GM23248 (cell line): Measurements from ENCODE around the gene USP17L29. TPM values are rescaled to one million over a fixed set of nuclear protein-coding genes. Genes with fewer than 3 reads are reported as not detected.
A peak's percentile ranks its signal among the peaks of the same experiment; 100 is the strongest.
"Not testable (repeated sequence)": the region's sequence is repeated elsewhere in the genome, so short reads cannot be mapped to it uniquely, and the experiment has no call there.

Experiments used
- DNase-seq: peaks from one replicate; pipeline ENCODE4 v3.0.0-alpha.2; 2015
- H2AFZ ChIP-seq: fragments of 200-600 bp; sonication (generic); 2 replicates; pipeline ENCODE4 v1.6.1; 2016; ENCODE audit warnings: antibody characterized with exemption
- H3F3A ChIP-seq: fragments of 200-600 bp; sonication (generic); 2 replicates; pipeline ENCODE4 v1.6.1; 2016; ENCODE audit warnings: mild to moderate bottlenecking, antibody characterized with exemption, mixed run types; ENCODE audit not compliant: insufficient read depth
- H3K27ac ChIP-seq: fragments of 200-600 bp; sonication (generic); 2 replicates; pipeline ENCODE4 v1.5.1; 2016; ENCODE audit warnings: mild to moderate bottlenecking
- H3K27me3 ChIP-seq: fragments of 200-600 bp; sonication (generic); replicated peaks from 2 replicates; pipeline ENCODE4 v1.6.1; 2016; ENCODE audit warnings: mild to moderate bottlenecking; ENCODE audit not compliant: insufficient read depth
- H3K36me3 ChIP-seq: fragments of 200-600 bp; sonication (generic); 2 replicates; pipeline ENCODE4 v1.6.1; 2016; ENCODE audit warnings: low read depth, mild to moderate bottlenecking
- H3K4me1 ChIP-seq: fragments of 200-600 bp; sonication (generic); 2 replicates; pipeline ENCODE4 v1.6.1; 2016; ENCODE audit warnings: mild to moderate bottlenecking; ENCODE audit not compliant: insufficient read depth
- H3K4me2 ChIP-seq: fragments of 200-600 bp; sonication (generic); one replicate; pipeline ENCODE4 v1.6.1; 2016; ENCODE audit warnings: mild to moderate bottlenecking; ENCODE audit not compliant: unreplicated experiment
- H3K4me3 ChIP-seq: fragments of 200-600 bp; sonication (generic); 2 replicates; pipeline ENCODE4 v1.5.1; 2016; ENCODE audit warnings: mild to moderate bottlenecking
- H3K79me2 ChIP-seq: fragments of 200-600 bp; sonication (generic); 2 replicates; pipeline ENCODE4 v1.6.1; 2016; ENCODE audit warnings: mild to moderate bottlenecking; ENCODE audit not compliant: insufficient read depth
- H3K9ac ChIP-seq: fragments of 200-600 bp; sonication (generic); 2 replicates; pipeline ENCODE4 v1.6.1; 2016; ENCODE audit warnings: mild to moderate bottlenecking
- H3K9me2 ChIP-seq: fragments of 200-600 bp; sonication (generic); 2 replicates; pipeline ENCODE4 v1.6.1; 2016; ENCODE audit warnings: mixed run types, mild to moderate bottlenecking, moderate library complexity; ENCODE audit not compliant: insufficient read depth
- H3K9me3 ChIP-seq: fragments of 200-600 bp; sonication (generic); one replicate; pipeline ENCODE4 v1.6.1; 2017; ENCODE audit warnings: low read depth
- H4K20me1 ChIP-seq: fragments of 200-600 bp; sonication (generic); 2 replicates; pipeline ENCODE4 v1.6.0; 2016; ENCODE audit not compliant: insufficient read depth
- WGBS, 2 experiments: methylation state at CpG; one replicate each; pipeline ENCODE4 v1.1.6; 2015 to 2017; ENCODE audit warnings: low lambda C conversion rate in 2 of 2, low coverage in 1 of 2; ENCODE audit errors: missing lambda C conversion rate in 2 of 2; 5-methylcytosine and 5-hydroxymethylcytosine counted together
- in situ Hi-C: fragments of 300-500 bp; cut with MboI; formaldehyde crosslinking; loops from 2 replicates; pipeline ENCODE4 v1.15.0; 2020
- polyA plus RNA-seq: library from polyadenylated mRNA; unstranded; fragments of >200 nt; fragmentation: Nextera tagmentation; extraction: Ambion mirVana; gene quantifications from 2 replicates; pipeline ENCODE4 v1.2.1, GENCODE V29; 2016
- total RNA-seq: library from RNA; depleted of rRNA; stranded (reverse); fragments of >200 nt; shearing (Covaris generic); gene quantifications from 2 replicates; pipeline ENCODE4 v1.2.3, GENCODE V29; 2014

USP17L29 gene
- total and polyA plus RNA-seq, 2 experiments from 2014 or later, result not detected

GRCh38 chr4:9348593-9348992, 4.8 kb upstream of the USP17L29 start, which contains the start of gene USP17L28:
Gene USP17L28 (plus strand): TSS chr4:9348893. CDS start chr4:9348893, 0 bp downstream.
- H3K4me2 ChIP-seq, H4K20me1 ChIP-seq, H3K4me1 ChIP-seq, H2AFZ ChIP-seq, H3K27me3 ChIP-seq, DNase-seq, H3K4me3 ChIP-seq, H3F3A ChIP-seq, H3K36me3 ChIP-seq, in situ Hi-C loops, H3K9me2 ChIP-seq, H3K9me3 ChIP-seq, H3K79me2 ChIP-seq, H3K27ac ChIP-seq, H3K9ac ChIP-seq: not testable (repeated sequence)
- no CpG with 5 or more reads among the region's 15 CpGs for WGBS, 2 experiments

GRCh38 chr4:9350866-9351265, 2.6 kb upstream of the USP17L29 start:
- H3K36me3 ChIP-seq, H3K27me3 ChIP-seq, H3F3A ChIP-seq, H3K27ac ChIP-seq, H3K79me2 ChIP-seq, H3K9me2 ChIP-seq, DNase-seq, H3K4me2 ChIP-seq, in situ Hi-C loops, H4K20me1 ChIP-seq, H3K4me1 ChIP-seq, H3K9ac ChIP-seq, H2AFZ ChIP-seq, H3K9me3 ChIP-seq, H3K4me3 ChIP-seq: not testable (repeated sequence)
- WGBS, 2 experiments, result no CpG with 5 or more reads among the region's 18 CpGs

- not testable (repeated sequence) for H2AFZ ChIP-seq, H3K9me3 ChIP-seq
- no CpG with 5 or more reads among the region's 15 CpGs for WGBS, 2 experiments
These were observed 9.4 kb downstream of the USP17L29 start, which contains the start of gene USP17L30 for GRCh38 chr4:9362829-9363228. Gene USP17L30 (plus strand): TSS chr4:9363129. CDS start chr4:9363129, 0 bp downstream.

GRCh38 chr4:9379881-9380280, 26.4 kb downstream of the USP17L29 start:
- H3K9ac ChIP-seq, H3K27me3 ChIP-seq, H3K9me2 ChIP-seq, H3K4me1 ChIP-seq, H4K20me1 ChIP-seq, H3K79me2 ChIP-seq, H3K36me3 ChIP-seq, DNase-seq, in situ Hi-C loops, H3K9me3 ChIP-seq, H3K4me2 ChIP-seq, H2AFZ ChIP-seq, H3F3A ChIP-seq, H3K27ac ChIP-seq, H3K4me3 ChIP-seq: not testable (repeated sequence)
- WGBS, 2 experiments, result 25 to 50% methylated on average over 1 of the region's 1 CpG

More at GRCh38 chr4:9362829-9363228, 9.4 kb downstream of the USP17L29 start, which contains the start of gene USP17L30:
- H3F3A ChIP-seq, H3K79me2 ChIP-seq, H3K9me2 ChIP-seq, H4K20me1 ChIP-seq, DNase-seq, H3K27ac ChIP-seq, H3K9ac ChIP-seq, in situ Hi-C loops, H3K4me2 ChIP-seq, H3K36me3 ChIP-seq, H3K27me3 ChIP-seq, H3K4me3 ChIP-seq, H3K4me1 ChIP-seq: not testable (repeated sequence)

- WGBS, 2 experiments, result 20 to 24% methylated on average over 30 to 35 of the region's 36 CpGs
- H3K4me3 ChIP-seq, result peak overlapping the region; percentile 71
These were observed 27.6 kb downstream of the USP17L29 start for GRCh38 chr4:9381012-9381534.

More at GRCh38 chr4:9381012-9381534, 27.6 kb downstream of the USP17L29 start:
- H3K9me3 ChIP-seq, H3K4me1 ChIP-seq, H3K9me2 ChIP-seq, H3F3A ChIP-seq, H4K20me1 ChIP-seq, in situ Hi-C loops, H3K27ac ChIP-seq, H3K36me3 ChIP-seq, H3K79me2 ChIP-seq, H3K27me3 ChIP-seq: not testable (repeated sequence)
- Histone ChIP-seq H3K9ac (peak overlapping the region; percentile 61), H3K4me2 (peak overlapping the region; percentile 54), H2AFZ (peak overlapping the region; percentile 95)
- peak; percentile 32 for DNase-seq
